HUES6 (cell line): ENCODE measurements around the gene GSX2.

Source experiments
- H3K27ac ChIP-seq: 2 replicates; pipeline ENCODE4 v1.7.0; 2013; ENCODE audit warnings: low read depth, mild to moderate bottlenecking, low read length, inconsistent platforms
- H3K27me3 ChIP-seq: 2 replicates; pipeline ENCODE4 v1.6.1; 2013; ENCODE audit warnings: low read length; ENCODE audit not compliant: control insufficient read depth, insufficient read depth
- H3K36me3 ChIP-seq: 2 replicates; pipeline ENCODE4 v1.6.1; 2013; ENCODE audit warnings: low read length; ENCODE audit not compliant: control insufficient read depth, insufficient read depth
- H3K4me1 ChIP-seq: 2 replicates; pipeline ENCODE4 v1.6.1; 2013; ENCODE audit warnings: low read length; ENCODE audit not compliant: control insufficient read depth, insufficient read depth
- H3K4me3 ChIP-seq: 2 replicates; pipeline ENCODE4 v1.5.1; 2013; ENCODE audit warnings: low read depth, low read length
- H3K9ac ChIP-seq: one replicate; pipeline ENCODE4 v1.6.1; 2013; ENCODE audit warnings: mild to moderate bottlenecking, low read length
- H3K9me3 ChIP-seq: 2 replicates; pipeline ENCODE4 v1.6.1; 2013; ENCODE audit warnings: low read depth, low read length; ENCODE audit not compliant: control insufficient read depth, insufficient read depth

GSX2 gene

DNA sequence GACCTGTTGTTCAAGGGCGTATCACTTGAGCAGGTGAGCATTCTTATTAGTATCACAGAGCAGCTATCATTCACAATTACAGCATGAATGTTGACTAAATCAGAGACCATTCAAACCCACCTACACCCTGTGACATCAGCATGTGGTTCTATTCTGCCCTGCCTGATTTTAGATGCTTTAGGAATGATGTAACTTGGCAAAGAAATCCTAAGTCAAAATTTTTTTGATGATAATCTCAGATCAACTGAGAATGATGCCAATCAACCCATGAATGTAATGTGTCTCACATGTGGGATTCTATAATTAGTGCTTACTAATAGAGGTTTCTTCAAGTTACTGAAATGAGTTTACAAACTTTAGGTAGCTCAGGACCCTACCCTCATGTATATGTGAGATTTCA is 22.2 kb upstream of the GSX2 start:
- no peaks in the 10 kb centered on the region for H3K4me1 ChIP-seq
- H3K4me3 ChIP-seq: no peak overlapping the region

DNA sequence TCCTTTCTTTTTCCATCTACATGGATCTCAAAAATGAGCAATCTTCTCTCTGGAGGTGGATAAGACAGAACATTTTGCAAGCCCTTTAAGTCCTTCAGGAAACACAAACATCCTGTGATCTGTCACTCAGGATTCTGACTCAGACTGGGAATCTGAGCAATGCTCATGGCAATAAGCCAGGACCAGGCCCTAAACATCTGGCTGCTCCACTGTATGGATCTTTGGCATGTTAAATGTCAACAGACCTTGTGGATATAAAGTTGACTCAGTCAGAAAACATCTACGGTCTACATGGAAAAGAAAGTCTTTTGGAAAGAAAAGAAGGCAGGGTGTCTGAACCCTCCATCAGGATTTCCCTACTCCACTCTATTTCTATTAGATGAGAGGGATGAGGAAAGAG is 17.8 kb upstream of the GSX2 start:
- Histone ChIP-seq H3K36me3 (no peaks in the 10 kb centered on the region), H3K27me3 (peaks cover 15% of the 10 kb centered on the region), H3K4me1 (no peaks in the 10 kb centered on the region), H3K27ac (no peak overlapping the region), H3K9ac (no peak overlapping the region), H3K9me3 (no peaks in the 10 kb centered on the region), H3K4me3 (no peak overlapping the region)

More for the DNA sequence above, 22.2 kb upstream of the GSX2 start:
- Histone ChIP-seq H3K9ac (no peak overlapping the region), H3K27ac (no peak overlapping the region), H3K36me3 (no peaks in the 10 kb centered on the region), H3K9me3 (no peaks in the 10 kb centered on the region), H3K27me3 (no peaks in the 10 kb centered on the region)

DNA sequence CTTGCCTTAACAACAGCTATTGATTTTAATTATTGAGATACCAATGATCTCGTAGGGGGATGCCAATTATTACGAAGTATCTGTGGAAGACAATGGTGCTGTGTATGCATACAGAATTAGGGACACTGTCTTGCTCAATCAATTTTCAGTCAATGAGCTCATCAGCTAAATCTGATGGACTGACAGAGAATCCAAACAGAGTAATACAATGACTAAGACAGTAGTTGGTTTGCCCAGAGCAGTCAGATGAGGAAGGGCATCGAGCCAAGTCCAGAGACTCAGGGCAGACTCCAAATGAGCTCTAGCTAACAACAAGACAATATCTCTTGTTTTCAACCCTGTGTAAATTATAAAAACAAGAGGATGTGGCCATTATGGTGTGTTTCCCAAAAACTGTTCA is 14.7 kb upstream of the GSX2 start:
- Histone ChIP-seq H3K4me3 (no peak overlapping the region), H3K9ac (no peak overlapping the region), H3K4me1 (no peaks in the 10 kb centered on the region), H3K27ac (no peak overlapping the region), H3K36me3 (no peaks in the 10 kb centered on the region), H3K9me3 (no peaks in the 10 kb centered on the region), H3K27me3 (peaks cover 42% of the 10 kb centered on the region)

DNA sequence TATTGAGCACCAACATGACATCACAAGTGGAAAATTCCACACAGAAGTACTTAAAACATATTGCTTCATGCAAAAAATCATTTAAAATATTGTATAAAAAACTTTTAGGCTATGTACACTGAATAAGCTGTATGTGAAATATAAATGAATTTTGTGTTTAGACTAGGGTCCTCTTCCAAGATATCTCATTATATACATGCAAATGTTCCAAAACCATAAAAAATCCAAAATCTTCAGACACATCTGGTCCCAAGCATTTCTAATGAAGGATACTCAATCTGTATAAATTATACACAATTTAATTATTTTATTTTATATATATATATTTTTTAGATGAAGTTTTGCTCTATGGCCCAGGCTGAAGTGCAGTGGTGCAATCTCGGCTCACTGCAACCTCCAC is 10.1 kb upstream of the GSX2 start:
- Histone ChIP-seq H3K9ac (no peak overlapping the region), H3K4me3 (no peak overlapping the region), H3K36me3 (no peaks in the 10 kb centered on the region), H3K27ac (no peak overlapping the region), H3K4me1 (peaks cover 35% of the 10 kb centered on the region), H3K27me3 (peaks cover 88% of the 10 kb centered on the region), H3K9me3 (no peaks in the 10 kb centered on the region)

DNA sequence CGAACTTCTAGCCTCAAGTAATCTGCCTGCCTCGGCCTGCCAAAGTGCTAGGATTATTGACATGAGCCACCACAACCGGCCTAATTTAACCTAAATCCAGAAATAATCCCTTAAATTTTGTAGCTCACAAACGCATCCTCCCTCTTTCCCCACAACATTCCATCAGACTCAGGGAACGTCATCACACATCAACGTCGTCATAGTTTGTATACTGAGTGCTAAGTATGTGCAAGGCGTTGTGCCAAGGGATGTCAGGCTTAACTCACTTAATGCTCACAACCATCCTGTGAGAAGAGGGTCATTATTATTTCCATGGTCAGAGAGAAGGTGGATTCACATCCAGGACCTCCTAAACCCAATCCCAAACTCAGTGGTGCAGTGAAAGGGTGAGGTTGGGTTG is 9.6 kb upstream of the GSX2 start:
- no peaks in the 10 kb centered on the region for H3K36me3 ChIP-seq
- peaks cover 40% of the 10 kb centered on the region for H3K4me1 ChIP-seq
- H3K27ac ChIP-seq: no peak overlapping the region
- peaks cover 93% of the 10 kb centered on the region for H3K27me3 ChIP-seq
- no peak overlapping the region for H3K9ac ChIP-seq
- H3K4me3 ChIP-seq: no peak overlapping the region
- no peaks in the 10 kb centered on the region for H3K9me3 ChIP-seq

DNA sequence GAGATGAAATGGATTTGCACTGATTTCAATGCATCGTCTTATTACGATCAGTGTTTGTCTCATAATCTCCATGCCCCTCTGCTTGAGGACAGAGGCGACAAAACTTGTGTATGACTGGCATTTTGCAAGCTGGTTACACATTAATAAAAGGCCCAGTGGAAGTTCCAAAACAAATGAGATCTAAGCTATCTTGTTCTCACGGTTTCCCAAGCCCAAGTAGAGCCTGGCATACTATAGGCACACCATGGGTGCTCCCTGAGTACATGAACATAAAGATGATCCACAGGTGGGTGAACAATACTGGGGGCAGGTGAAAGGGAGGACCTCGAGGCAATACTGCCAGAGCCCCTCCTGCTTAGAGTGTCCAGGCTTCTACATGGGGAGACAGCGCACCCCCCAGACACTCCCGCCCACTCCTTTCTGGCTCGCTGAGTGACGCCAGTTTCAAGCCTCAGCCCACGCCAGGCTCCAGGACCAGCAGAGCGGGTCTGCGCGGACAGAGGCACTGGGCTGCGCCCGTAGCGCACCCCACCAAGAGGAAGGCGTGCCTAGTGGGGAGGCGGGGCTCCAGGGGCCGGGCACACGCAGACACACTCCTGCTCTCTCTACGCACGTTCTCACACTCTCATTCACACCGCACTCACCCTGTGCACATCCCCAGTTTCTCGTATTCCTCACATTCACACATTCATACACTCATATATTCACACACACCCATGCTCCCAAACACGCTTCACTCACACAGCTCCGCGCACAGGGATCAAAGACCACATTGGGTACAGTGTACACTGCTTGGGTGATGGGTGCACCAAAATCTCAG is 8.9 kb upstream of the GSX2 start:
- no peak overlapping the region for H3K9ac ChIP-seq
- no peaks in the 10 kb centered on the region for H3K36me3 ChIP-seq
- peak overlapping the region; percentile 64 for H3K4me3 ChIP-seq
- H3K27me3 ChIP-seq: peaks cover 96% of the 10 kb centered on the region
- peaks cover 45% of the 10 kb centered on the region for H3K4me1 ChIP-seq
- H3K27ac ChIP-seq: no peak overlapping the region
- H3K9me3 ChIP-seq: no peaks in the 10 kb centered on the region

DNA sequence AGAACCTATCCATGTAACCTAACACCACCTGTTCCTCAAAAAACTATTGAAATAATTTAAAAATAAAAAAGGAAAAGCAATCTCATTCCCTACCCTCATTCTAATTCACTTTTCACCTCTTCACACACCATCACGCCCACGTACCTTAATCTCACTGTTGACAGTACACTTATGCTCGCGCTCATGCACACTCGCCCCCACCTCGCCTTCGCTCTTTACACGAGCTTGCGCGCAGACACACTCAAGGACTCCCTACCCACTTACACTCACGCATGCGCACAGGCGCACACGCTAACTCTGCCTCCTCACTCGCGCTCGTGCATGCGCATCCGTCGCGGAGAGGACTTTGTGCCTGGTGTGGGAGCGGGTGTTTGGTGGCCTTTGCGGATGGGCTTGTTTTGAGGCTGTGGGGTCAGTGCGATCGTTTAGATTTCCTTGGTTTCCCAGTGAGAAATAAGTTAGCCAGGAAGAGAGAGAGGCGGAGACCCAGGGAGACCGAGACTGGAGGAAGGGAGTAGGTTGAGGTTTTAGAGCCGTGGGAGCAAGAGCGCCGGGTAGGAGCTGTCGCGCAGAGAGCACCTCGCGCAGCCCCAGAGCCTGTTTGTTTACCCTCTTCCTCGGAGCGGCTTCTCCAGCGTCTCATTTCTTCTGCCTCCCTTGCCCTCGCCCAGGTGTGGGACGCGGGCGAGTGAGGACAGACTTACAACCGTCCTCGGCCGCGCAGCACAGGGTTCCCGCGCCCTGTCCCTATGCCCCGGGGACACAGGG is 8.1 kb upstream of the GSX2 start:
- H3K27me3 ChIP-seq: peaks cover 96% of the 10 kb centered on the region
- no peaks in the 10 kb centered on the region for H3K36me3 ChIP-seq
- no peaks in the 10 kb centered on the region for H3K9me3 ChIP-seq
- no peak overlapping the region for H3K27ac ChIP-seq
- peaks cover 53% of the 10 kb centered on the region for H3K4me1 ChIP-seq
- no peak overlapping the region for H3K9ac ChIP-seq
- H3K4me3 ChIP-seq: peak overlapping the region; percentile 64

DNA sequence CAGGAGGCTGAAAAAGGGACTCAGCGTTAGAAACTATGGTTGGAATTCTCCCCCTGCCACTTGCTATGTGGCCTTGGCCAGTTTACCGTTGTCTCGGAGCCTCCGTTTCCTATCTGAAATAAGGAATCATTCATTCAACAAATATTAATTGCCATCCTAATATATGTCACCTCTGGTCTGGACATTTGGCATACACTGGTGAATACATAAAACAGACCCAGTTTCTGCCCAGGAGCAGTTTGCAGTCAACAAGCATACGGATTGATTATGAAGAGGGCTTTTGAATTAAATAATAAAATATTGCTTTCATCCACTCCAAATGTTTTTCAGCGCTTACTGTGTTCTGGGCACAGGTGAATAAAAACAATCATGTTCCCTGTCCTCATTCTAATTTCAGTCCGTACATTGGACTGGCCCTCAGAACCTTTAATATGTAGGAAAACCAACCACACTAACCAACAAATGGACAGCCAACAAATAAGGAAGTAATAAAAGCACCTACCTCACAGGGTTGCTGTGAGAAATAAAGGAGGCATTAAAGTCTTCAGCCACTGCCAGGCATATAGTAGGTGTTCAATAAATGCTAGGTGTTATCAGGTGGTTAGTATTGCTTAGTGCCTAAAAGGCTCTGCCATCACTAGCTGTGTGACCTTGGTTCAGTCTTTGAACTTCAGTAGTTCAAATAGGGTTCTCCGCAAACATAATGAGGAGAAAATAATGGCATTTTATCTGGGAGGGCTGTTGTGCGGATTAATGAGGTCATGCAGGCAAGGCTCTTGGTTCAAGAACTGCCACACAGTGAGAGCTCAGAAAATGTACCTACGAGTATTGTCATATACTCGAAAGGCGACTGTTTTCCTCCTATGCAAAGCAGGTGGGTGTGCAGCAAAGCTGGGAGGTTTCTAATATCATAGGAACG is 7.3 kb upstream of the GSX2 start:
- Histone ChIP-seq H3K9me3 (no peaks in the 10 kb centered on the region), H3K9ac (no peak overlapping the region), H3K27me3 (peaks cover 96% of the 10 kb centered on the region), H3K4me3 (peak overlapping the region; percentile 64), H3K27ac (no peak overlapping the region), H3K4me1 (peaks cover 56% of the 10 kb centered on the region), H3K36me3 (no peaks in the 10 kb centered on the region)

DNA sequence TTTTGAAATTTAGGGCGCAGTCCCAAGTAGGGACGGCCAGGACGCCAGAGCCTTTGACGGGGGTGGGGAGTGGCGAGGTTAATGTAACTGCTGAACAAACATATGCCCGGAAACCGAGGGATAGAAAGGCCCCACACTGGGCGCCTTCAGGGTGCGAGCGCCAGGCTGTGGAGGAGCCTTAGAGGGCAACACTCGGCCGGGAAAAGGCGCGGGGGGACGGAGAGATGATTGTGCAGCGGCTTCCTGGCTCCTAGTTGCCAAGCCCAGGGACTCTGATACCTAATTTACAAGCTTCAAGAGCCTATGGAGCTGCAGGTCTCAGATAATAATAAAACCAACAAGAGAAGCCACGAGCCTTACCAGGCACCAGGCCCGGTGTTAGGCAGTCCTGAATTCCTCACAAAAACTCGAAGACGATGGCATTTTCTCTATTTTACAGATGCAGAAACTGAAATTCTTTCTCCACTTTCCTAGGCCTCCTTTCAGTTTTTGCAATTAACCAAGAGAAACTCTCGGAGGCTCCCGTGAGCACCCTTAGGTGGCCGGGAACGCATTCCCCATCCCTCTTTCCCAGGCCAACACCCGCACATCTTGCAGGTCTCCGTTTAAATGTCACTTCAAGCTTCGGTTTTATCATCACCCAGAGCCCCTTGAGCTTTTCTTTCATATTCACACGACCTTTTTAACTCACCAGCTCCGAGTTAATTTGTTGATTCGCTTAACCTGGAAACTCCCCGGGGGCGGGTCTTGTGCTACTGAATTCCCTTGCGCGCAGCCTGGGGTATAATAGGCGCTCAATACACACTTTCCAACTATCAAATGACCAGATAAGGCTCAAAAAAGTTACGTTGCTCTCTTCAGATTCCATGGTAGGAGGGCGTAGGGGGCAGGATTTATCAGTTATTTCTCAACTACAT is 6.4 kb upstream of the GSX2 start:
- Histone ChIP-seq H3K4me1 (peaks cover 64% of the 10 kb centered on the region), H3K4me3 (peak overlapping the region; percentile 49), H3K27me3 (peaks cover 96% of the 10 kb centered on the region), H3K9me3 (no peaks in the 10 kb centered on the region), H3K36me3 (no peaks in the 10 kb centered on the region), H3K27ac (no peak overlapping the region), H3K9ac (no peak overlapping the region)

DNA sequence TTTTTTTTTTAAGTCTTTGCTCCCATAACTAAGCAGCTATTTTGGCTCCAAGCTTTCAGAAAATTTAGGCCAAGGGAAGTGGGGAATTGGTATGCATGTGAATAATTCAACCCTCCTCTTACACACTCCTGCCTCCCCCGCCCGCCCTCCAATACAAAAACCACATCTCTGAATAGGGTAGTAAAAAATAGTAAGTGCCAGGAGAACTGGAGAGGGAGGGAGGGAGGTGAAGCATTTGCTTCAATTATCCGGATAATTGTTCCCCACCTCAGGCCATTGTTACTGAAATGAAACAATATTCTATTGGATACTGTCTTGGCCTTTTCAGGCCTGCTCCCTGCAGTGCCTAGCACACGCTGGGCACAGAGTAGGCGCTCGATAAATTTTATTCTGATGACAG is 5.5 kb upstream of the GSX2 start:
- Histone ChIP-seq H3K9me3 (no peaks in the 10 kb centered on the region), H3K36me3 (no peaks in the 10 kb centered on the region), H3K27me3 (peaks cover 99% of the 10 kb centered on the region), H3K4me1 (peaks cover 72% of the 10 kb centered on the region), H3K27ac (no peak overlapping the region), H3K9ac (no peak overlapping the region), H3K4me3 (peak overlapping the region; percentile 49; the same call in 1 of the 2 replicates)
